GM21619 (cell line): ENCODE data around the gene S100A10.

ENCODE experiments used
- ATAC-seq: cut with Tn5 transposase; IDR thresholded peaks from one replicate; pipeline ENCODE4 v1.9.1; 2021; ENCODE audit not compliant: unreplicated experiment

Gene S100A10

GRCh38 chr1:151939141-151939540 lies 54.5 kb downstream of the S100A10 start:
- ATAC-seq: no peak

GRCh38 chr1:151936653-151937052 lies 57.0 kb downstream of the S100A10 start:
- ATAC-seq: no peak

- no peak for ATAC-seq
Observed at GRCh38 chr1:151935894-151936602, 57.6 kb downstream of the S100A10 start.

GRCh38 chr1:151935154-151935553 lies 58.5 kb downstream of the S100A10 start:
- ATAC-seq: no peak

GRCh38 chr1:151934048-151934493 lies 59.6 kb downstream of the S100A10 start:
- no peak for ATAC-seq
